PC-9 (cell line): ENCODE measurements around the gene UBIAD1. TPM values are rescaled to one million over a fixed set of nuclear protein-coding genes. Genes with fewer than 3 reads are reported as not detected.

Source experiments
- BruUV-seq: library from RNA; stranded (reverse); fragments of 400-500 nt; replicated peaks from 2 replicates; lab custom pipeline; 2021; lab: Mats Ljungman, UMichigan
- CTCF ChIA-PET: fragments of 300-600 bp; sonication (Branson Sonifier 250); formaldehyde crosslinking; loops from one replicate; lab custom pipeline; 2022; ENCODE audit warnings: antibody characterized with exemption; lab: Charles Lee
- POLR2A ChIA-PET: fragments of 300-600 bp; sonication (Branson Sonifier 250); formaldehyde crosslinking; loops from one replicate; lab custom pipeline; 2022; ENCODE audit warnings: antibody characterized with exemption; ENCODE audit not compliant: unreplicated experiment; lab: Charles Lee
- DNase-seq, 2 experiments: peaks; one replicate each; pipeline versions ENCODE4 v3.0.0 to v3.0.0-alpha.2; 2015 to 2022; ENCODE audit warnings: mixed read lengths in 1 of 2
- H2AFZ ChIP-seq: fragments of 200-600 bp; sonication (generic); 2 replicates; pipeline ENCODE4 v1.8.1; 2017; ENCODE audit warnings: antibody characterized with exemption
- H3F3A ChIP-seq: fragments of 200-600 bp; sonication (generic); 2 replicates; pipeline ENCODE4 v1.8.1; 2017; ENCODE audit warnings: antibody characterized with exemption, mild to moderate bottlenecking, low read depth; ENCODE audit not compliant: insufficient read depth
- H3K27ac ChIP-seq: fragments of 200-600 bp; sonication (generic); 2 replicates; pipeline ENCODE4 v1.6.1; 2016; ENCODE audit warnings: mixed run types
- H3K27me3 ChIP-seq: fragments of 200-600 bp; sonication (generic); 2 replicates; pipeline ENCODE4 v1.6.1; 2016; ENCODE audit warnings: low read depth, mixed run types; ENCODE audit not compliant: insufficient read depth
- H3K36me3 ChIP-seq: fragments of 200-600 bp; sonication (generic); 2 replicates; pipeline ENCODE4 v1.6.1; 2016; ENCODE audit warnings: low read depth, mixed run types
- H3K4me1 ChIP-seq: fragments of 200-600 bp; sonication (generic); replicated peaks from 2 replicates; pipeline ENCODE4 v1.6.1; 2016; ENCODE audit warnings: mixed run types; ENCODE audit not compliant: insufficient read depth
- H3K4me2 ChIP-seq: fragments of 200-600 bp; sonication (generic); 2 replicates; pipeline ENCODE4 v1.6.1; 2017; ENCODE audit warnings: mixed run types
- H3K4me3 ChIP-seq: fragments of 200-600 bp; sonication (generic); 2 replicates; pipeline ENCODE4 v1.6.1; 2016; ENCODE audit warnings: mixed run types
- H3K79me2 ChIP-seq: fragments of 200-600 bp; sonication (generic); 2 replicates; pipeline ENCODE4 v1.6.1; 2017; ENCODE audit warnings: low read depth, mixed run types
- H3K9me2 ChIP-seq: fragments of 200-600 bp; sonication (generic); 2 replicates; pipeline ENCODE4 v1.8.1; 2017; ENCODE audit warnings: mild to moderate bottlenecking; ENCODE audit not compliant: insufficient read depth
- H3K9me3 ChIP-seq: fragments of 200-600 bp; sonication (generic); 2 replicates; pipeline ENCODE4 v1.8.1; 2016; ENCODE audit warnings: low read depth; ENCODE audit not compliant: insufficient read depth
- H4K20me1 ChIP-seq: fragments of 200-600 bp; sonication (generic); 2 replicates; pipeline ENCODE4 v1.8.1; 2017; ENCODE audit not compliant: insufficient read depth
- EZH2 ChIP-seq: fragments of 200-600 bp; sonication (generic); IDR thresholded peaks from 2 replicates; pipeline ENCODE4 v1.8.0; 2017; ENCODE audit warnings: antibody characterized with exemption, low read depth
- intact Hi-C: fragments of 100-400 bp; cut with micrococcal nuclease; formaldehyde crosslinking; loops from one replicate; pipeline ENCODE4 v1.10.0; 2022; ENCODE audit not compliant: unreplicated experiment
- total RNA-seq: library from RNA; stranded (reverse); gene quantifications from 2 replicates; pipeline ENCODE4 v1.2.3, GENCODE V29; 2021
- TF ChIP-seq, protein P1 (sequence below): fragments of 200-600 bp; sonication (generic); conservative IDR thresholded peaks from 2 replicates; pipeline ENCODE4 v1.6.1; 2017; ENCODE audit warnings: mixed run types, antibody characterized with exemption, mild to moderate bottlenecking, moderate library complexity

UBIAD1 gene
- total RNA-seq, 1 experiment from 2014 or later, result 11.2 TPM

DNA sequence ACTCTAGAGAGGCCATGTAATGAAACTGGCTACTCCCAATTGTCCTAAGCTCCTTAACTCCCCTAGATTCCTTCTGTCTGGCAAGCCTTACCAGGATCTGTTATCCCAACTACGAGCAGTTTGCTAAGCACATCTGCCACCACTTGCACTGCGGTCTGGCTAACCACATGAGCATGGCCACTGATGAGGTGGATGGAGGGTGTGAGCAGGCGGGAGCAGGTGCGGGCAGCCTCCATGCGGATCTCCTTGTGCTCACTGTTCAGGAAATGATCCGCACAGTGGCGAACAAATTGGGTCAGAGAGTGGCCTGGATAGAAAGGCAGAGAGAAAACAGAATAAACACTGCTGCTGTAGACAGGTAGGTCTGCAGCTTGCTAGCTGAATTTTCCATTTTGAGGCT lies 34.7 kb upstream of the UBIAD1 start:
- H3K27ac ChIP-seq, result no peak overlapping the region
- H3K9me2 ChIP-seq, result no peaks in the 10 kb centered on the region

DNA sequence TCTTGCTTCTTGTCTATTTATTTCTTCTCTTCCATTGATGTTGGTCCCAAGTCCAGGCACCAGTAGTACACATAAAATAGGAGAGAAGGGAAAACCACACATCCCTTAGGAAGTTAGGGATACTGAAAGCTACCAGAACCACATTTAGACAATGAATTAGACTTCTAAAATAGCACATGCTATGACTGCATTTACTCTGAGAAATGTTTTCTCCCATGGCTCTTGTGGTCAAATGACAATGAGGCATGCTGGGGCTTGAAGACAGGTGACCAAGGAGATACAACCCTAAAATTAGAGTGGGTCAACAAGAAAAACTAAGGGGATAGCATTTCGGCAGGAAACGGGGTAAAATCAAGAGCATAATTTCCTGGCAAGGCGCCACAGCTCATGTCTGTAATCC lies 27.8 kb upstream of the UBIAD1 start:
- H2AFZ ChIP-seq, result no peak overlapping the region
- no peak overlapping the region for H3K4me3 ChIP-seq
- H3K4me1 ChIP-seq, result no peaks in the 10 kb centered on the region
- no peaks in the 10 kb centered on the region for H3K27me3 ChIP-seq
- no peaks in the 10 kb centered on the region; the same call in 1 of the 2 replicates for H3F3A ChIP-seq
- POLR2A ChIA-PET, result no interaction called here
- no peaks in the 10 kb centered on the region for H3K79me2 ChIP-seq
- H3K9me3 ChIP-seq, result no peaks in the 10 kb centered on the region
- intact Hi-C loops, result loop anchor here (10.0 kb wide), 1 partner anchor 210 kb away; no protein-coding TSS in a partner anchor
- no peaks in the 10 kb centered on the region for H3K36me3 ChIP-seq
- no peaks in the 10 kb centered on the region for H4K20me1 ChIP-seq
- no TSS peak for BruUV-seq
- no peak overlapping the region for H3K27ac ChIP-seq
- DNase-seq, result no peak
- no peak overlapping the region for H3K4me2 ChIP-seq
- CTCF ChIA-PET, result no interaction called here
- TF ChIP-seq, protein P1, sequence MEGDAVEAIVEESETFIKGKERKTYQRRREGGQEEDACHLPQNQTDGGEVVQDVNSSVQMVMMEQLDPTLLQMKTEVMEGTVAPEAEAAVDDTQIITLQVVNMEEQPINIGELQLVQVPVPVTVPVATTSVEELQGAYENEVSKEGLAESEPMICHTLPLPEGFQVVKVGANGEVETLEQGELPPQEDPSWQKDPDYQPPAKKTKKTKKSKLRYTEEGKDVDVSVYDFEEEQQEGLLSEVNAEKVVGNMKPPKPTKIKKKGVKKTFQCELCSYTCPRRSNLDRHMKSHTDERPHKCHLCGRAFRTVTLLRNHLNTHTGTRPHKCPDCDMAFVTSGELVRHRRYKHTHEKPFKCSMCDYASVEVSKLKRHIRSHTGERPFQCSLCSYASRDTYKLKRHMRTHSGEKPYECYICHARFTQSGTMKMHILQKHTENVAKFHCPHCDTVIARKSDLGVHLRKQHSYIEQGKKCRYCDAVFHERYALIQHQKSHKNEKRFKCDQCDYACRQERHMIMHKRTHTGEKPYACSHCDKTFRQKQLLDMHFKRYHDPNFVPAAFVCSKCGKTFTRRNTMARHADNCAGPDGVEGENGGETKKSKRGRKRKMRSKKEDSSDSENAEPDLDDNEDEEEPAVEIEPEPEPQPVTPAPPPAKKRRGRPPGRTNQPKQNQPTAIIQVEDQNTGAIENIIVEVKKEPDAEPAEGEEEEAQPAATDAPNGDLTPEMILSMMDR, result no peak
- TF ChIP-seq EZH2, result no peak
- no peaks in the 10 kb centered on the region for H3K9me2 ChIP-seq

More for the DNA sequence above, 34.7 kb upstream of the UBIAD1 start:
- POLR2A ChIA-PET, result no interaction called here
- Histone ChIP-seq H3F3A (no peaks in the 10 kb centered on the region; the same call in 1 of the 2 replicates), H3K4me2 (no peak overlapping the region), H3K27me3 (no peaks in the 10 kb centered on the region), H3K36me3 (no peaks in the 10 kb centered on the region), H3K4me1 (no peaks in the 10 kb centered on the region), H3K4me3 (no peak overlapping the region), H3K79me2 (no peaks in the 10 kb centered on the region), H2AFZ (no peak overlapping the region), H4K20me1 (no peaks in the 10 kb centered on the region), H3K9me3 (no peaks in the 10 kb centered on the region)
- BruUV-seq, result no TSS peak
- no peak for TF ChIP-seq EZH2
- TF ChIP-seq, protein P1, result no peak
- no peak for DNase-seq
- intact Hi-C loops, result no loop called here
- CTCF ChIA-PET, result interaction anchor here (0.6 kb wide), 1 partner anchor 403 kb away, joined by 3 read pairs; no protein-coding TSS in a partner anchor

DNA sequence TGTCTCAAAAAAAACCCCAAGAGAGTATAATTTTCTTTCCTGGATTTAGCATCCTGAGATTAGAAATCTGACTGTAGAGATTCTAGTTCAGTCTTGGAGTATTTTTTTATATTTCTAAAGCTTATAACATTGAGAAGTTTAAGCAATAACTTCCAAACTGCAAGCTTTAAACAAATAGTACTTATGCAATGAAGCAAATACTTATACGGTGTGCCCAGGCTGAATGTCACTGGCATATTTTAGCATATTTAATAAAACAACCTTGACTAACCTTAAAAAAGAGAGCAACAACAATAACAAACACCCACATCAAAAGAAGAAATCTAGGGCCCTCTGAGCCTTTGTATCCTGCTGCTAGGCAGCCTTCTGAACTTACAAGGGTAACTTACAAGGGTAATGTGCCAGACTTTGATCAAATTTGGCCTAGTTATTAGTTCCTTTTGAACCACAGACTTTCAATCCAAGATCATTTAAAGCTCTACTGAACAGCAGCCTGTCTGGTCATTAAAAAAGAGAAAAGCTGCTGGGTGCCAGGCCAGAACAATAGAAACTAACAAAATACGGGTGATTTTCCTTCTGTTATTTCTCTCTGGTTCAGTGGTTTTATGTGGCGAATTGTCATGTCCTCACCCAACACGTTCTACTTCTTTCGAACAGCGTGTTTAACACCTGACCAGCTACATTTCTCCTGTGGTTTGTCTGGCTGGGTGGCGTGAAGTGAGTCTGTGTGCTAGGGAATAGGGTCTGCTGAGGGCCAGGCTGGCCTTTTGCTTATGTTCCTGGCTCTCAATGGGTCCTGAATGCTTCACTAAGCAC lies 26.9 kb upstream of the UBIAD1 start:
- DNase-seq, result no peak
- BruUV-seq, result no TSS peak
- Histone ChIP-seq H3K9me3 (no peaks in the 10 kb centered on the region), H2AFZ (no peak overlapping the region), H4K20me1 (no peaks in the 10 kb centered on the region), H3F3A (no peaks in the 10 kb centered on the region; the same call in 1 of the 2 replicates), H3K9me2 (no peaks in the 10 kb centered on the region), H3K27ac (no peak overlapping the region), H3K4me3 (no peak overlapping the region), H3K36me3 (no peaks in the 10 kb centered on the region), H3K27me3 (no peaks in the 10 kb centered on the region), H3K4me2 (no peak overlapping the region), H3K79me2 (no peaks in the 10 kb centered on the region), H3K4me1 (no peaks in the 10 kb centered on the region)
- intact Hi-C loops, result loop anchor here (10.0 kb wide), 1 partner anchor 211 kb away; no protein-coding TSS in a partner anchor
- CTCF ChIA-PET, result no interaction called here
- POLR2A ChIA-PET, result no interaction called here
- TF ChIP-seq, protein P1, result no peak
- TF ChIP-seq EZH2, result no peak
